Activated CD8-positive, alpha-beta memory T cell treated with anti-CD3 and anti-CD28 coated beads, Interleukin-2, amount 10 ng/mL, durations not matched to agents 7 days and 5 days (primary cell): ENCODE results near the gene SLCO2A1. TPM values are rescaled to one million over a fixed set of nuclear protein-coding genes. Genes with fewer than 3 reads are reported as not detected.

Experiments used
- ATAC-seq: fragments of 150-1000 bp; cut with Tn5 transposase; one replicate; pipeline ENCODE4 v1.10.0; 2021; ENCODE audit warnings: moderate library complexity
- CTCF ChIA-PET: fragments of 350-600 bp; sonication (Branson Sonifier 250); formaldehyde crosslinking; loops from one replicate; lab custom pipeline; 2021; ENCODE audit warnings: antibody characterized with exemption; lab: Charles Lee
- DNase-seq: peaks from one replicate; pipeline ENCODE4 v3.0.0-alpha.2; 2020
- H3K27ac Mint-ChIP-seq: one replicate; pipeline ENCODE4 v1.8.0; 2021; ENCODE audit warnings: mild to moderate bottlenecking, mixed read lengths
- H3K27me3 Mint-ChIP-seq: one replicate; pipeline ENCODE4 v1.8.0; 2021; ENCODE audit warnings: mixed read lengths
- H3K36me3 Mint-ChIP-seq: one replicate; pipeline ENCODE4 v1.8.0; 2021; ENCODE audit warnings: mild to moderate bottlenecking, mixed read lengths
- H3K4me1 Mint-ChIP-seq: one replicate; pipeline ENCODE4 v1.8.0; 2021; ENCODE audit warnings: mixed read lengths
- H3K4me3 Mint-ChIP-seq: one replicate; pipeline ENCODE4 v1.8.0; 2021; ENCODE audit warnings: mild to moderate bottlenecking, moderate library complexity, mixed read lengths
- H3K9me3 Mint-ChIP-seq: one replicate; pipeline ENCODE4 v1.8.0; 2022; ENCODE audit warnings: low read depth, mixed read lengths
- total RNA-seq, 2 experiments: library from RNA; stranded (reverse); gene quantifications; one replicate each; pipeline ENCODE4 v1.2.3, GENCODE V29; 2021

Gene SLCO2A1
- total RNA-seq, 2 experiments from 2014 or later = not detected

GRCh38 chr3:133983576-133984560, 45.9 kb downstream of the SLCO2A1 start:
- H3K4me3 Mint-ChIP-seq = no peak overlapping the region
- no peaks in the 10 kb centered on the region for H3K4me1 Mint-ChIP-seq
- peaks cover 25% of the 10 kb centered on the region for H3K27me3 Mint-ChIP-seq
- DNase-seq (no peak), ATAC-seq (no peak)
- H3K36me3 Mint-ChIP-seq = no peaks in the 10 kb centered on the region
- CTCF ChIA-PET = no interaction called here
- H3K9me3 Mint-ChIP-seq = no peaks in the 10 kb centered on the region
- H3K27ac Mint-ChIP-seq = no peak overlapping the region

GRCh38 chr3:133983126-133983525, 46.6 kb downstream of the SLCO2A1 start:
- ATAC-seq = no peak
- H3K27ac Mint-ChIP-seq = no peak overlapping the region
- DNase-seq = no peak
- H3K4me3 Mint-ChIP-seq = no peak overlapping the region
- H3K4me1 Mint-ChIP-seq = no peaks in the 10 kb centered on the region
- no peaks in the 10 kb centered on the region for H3K36me3 Mint-ChIP-seq
- CTCF ChIA-PET = no interaction called here
- H3K9me3 Mint-ChIP-seq = no peaks in the 10 kb centered on the region
- H3K27me3 Mint-ChIP-seq = peaks cover 25% of the 10 kb centered on the region

- Mint-ChIP-seq H3K27ac (no peak overlapping the region), H3K27me3 (peaks cover 13% of the 10 kb centered on the region), H3K4me3 (no peak overlapping the region), H3K36me3 (no peaks in the 10 kb centered on the region), H3K9me3 (no peaks in the 10 kb centered on the region), H3K4me1 (no peaks in the 10 kb centered on the region)
- no peak for ATAC-seq
- DNase-seq = no peak
- CTCF ChIA-PET = no interaction called here
Measured at GRCh38 chr3:133980550-133980949, 49.2 kb downstream of the SLCO2A1 start.

GRCh38 chr3:133980035-133980434, 49.7 kb downstream of the SLCO2A1 start:
- peaks cover 12% of the 10 kb centered on the region for H3K27me3 Mint-ChIP-seq
- H3K36me3 Mint-ChIP-seq = no peaks in the 10 kb centered on the region
- no peak for ATAC-seq
- H3K9me3 Mint-ChIP-seq = no peaks in the 10 kb centered on the region
- H3K4me3 Mint-ChIP-seq = no peak overlapping the region
- no peak for DNase-seq
- H3K27ac Mint-ChIP-seq = no peak overlapping the region
- CTCF ChIA-PET = no interaction called here
- no peaks in the 10 kb centered on the region for H3K4me1 Mint-ChIP-seq

DNA sequence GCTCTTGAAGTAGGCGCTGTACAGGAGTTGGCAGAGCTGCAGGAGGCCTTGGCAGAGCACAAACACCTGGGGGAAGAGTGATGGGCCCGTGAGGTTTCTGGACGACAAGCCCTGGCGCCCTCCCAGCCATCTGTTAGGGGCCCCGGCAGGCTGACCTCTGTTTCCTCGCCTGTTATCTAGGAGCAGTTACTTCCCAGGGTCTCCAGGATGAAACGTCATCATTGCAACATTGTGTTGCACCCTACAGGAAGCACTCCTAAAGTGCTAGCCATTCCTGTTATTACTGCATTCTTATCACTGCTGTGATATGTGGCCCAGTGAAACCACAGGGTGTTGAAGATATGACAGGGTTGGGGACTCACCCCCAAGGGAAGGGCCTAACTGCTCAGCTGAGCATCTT, 50.2 kb downstream of the SLCO2A1 start:
- Mint-ChIP-seq H3K36me3 (no peaks in the 10 kb centered on the region), H3K9me3 (no peaks in the 10 kb centered on the region), H3K27me3 (peaks cover 11% of the 10 kb centered on the region), H3K4me1 (no peaks in the 10 kb centered on the region), H3K27ac (no peak overlapping the region), H3K4me3 (no peak overlapping the region)
- CTCF ChIA-PET = no interaction called here
- ATAC-seq (no peak), DNase-seq (no peak)

DNA sequence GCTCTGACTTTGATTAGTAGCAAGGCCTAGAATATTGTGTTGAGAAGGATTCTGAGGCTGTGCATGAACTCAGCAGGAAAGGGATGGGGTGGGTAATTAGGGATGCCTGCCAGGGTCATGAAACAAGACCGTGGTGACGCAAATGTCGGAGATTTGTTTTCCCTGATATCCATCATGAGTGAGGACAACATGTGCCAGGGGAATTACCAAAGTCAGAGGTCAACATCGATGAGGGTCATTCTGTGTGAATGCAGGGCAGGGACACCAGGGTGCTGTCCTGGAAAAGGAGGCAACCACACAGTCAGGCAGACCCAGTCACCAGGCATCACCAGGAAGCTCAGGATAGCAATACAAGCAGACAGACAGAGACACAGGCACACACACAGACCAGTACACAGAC, 52.2 kb downstream of the SLCO2A1 start:
- ATAC-seq (no peak), DNase-seq (no peak)
- Mint-ChIP-seq H3K4me1 (no peaks in the 10 kb centered on the region), H3K27ac (no peak overlapping the region), H3K4me3 (no peak overlapping the region), H3K36me3 (no peaks in the 10 kb centered on the region), H3K9me3 (no peaks in the 10 kb centered on the region), H3K27me3 (peaks cover 15% of the 10 kb centered on the region)
- CTCF ChIA-PET = no interaction called here

DNA sequence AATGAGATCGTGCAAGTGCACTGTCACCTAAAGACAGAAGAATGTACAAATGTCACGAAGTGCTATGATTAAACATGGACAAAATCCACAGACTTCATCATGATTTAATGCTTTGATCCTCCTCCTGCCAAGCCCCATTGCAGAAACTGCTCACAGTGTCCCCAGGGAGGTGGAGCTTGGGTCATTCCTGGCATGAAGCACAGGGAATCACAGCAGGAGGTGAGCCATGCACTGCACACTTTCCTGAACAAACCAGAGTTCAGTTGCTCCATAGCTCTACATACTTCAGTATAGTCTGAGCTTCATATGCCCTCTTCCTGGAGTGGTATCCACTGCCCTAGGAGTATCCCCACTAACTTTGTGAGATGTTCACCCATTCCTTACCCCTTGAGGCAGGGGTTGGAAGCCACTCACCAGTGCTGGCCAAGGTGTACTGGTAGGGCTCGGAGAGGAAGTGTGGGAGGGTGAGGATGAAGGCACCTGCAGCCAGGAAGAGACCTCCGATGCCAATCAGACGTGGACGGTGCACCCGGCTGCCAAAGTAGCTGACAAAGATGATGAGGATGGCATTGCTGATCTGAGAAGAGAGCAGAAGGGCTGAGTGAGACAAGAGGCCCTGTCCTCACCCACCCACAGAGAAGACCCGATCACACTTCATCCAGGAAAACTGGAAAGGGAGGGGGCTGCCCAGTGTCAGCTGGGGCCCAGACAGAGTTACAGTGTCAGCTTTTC, 56.3 kb downstream of the SLCO2A1 start:
- CTCF ChIA-PET = no interaction called here
- DNase-seq (no peak), ATAC-seq (no peak)
- Mint-ChIP-seq H3K4me3 (no peak overlapping the region), H3K27me3 (peaks cover 15% of the 10 kb centered on the region), H3K9me3 (no peaks in the 10 kb centered on the region), H3K36me3 (no peaks in the 10 kb centered on the region), H3K27ac (no peak overlapping the region), H3K4me1 (no peaks in the 10 kb centered on the region)

- no peak for DNase-seq
- H3K27me3 Mint-ChIP-seq = peaks cover 15% of the 10 kb centered on the region
- no peaks in the 10 kb centered on the region for H3K9me3 Mint-ChIP-seq
- no peak for ATAC-seq
- H3K4me1 Mint-ChIP-seq = no peaks in the 10 kb centered on the region
- H3K27ac Mint-ChIP-seq = no peak overlapping the region
- CTCF ChIA-PET = no interaction called here
- H3K36me3 Mint-ChIP-seq = no peaks in the 10 kb centered on the region
- H3K4me3 Mint-ChIP-seq = no peak overlapping the region
Measured at GRCh38 chr3:133972156-133972555, 57.6 kb downstream of the SLCO2A1 start.

- H3K27me3 Mint-ChIP-seq = peaks cover 15% of the 10 kb centered on the region
- no peak overlapping the region for H3K4me3 Mint-ChIP-seq
- CTCF ChIA-PET = no interaction called here
- no peaks in the 10 kb centered on the region for H3K4me1 Mint-ChIP-seq
- H3K9me3 Mint-ChIP-seq = no peaks in the 10 kb centered on the region
- ATAC-seq (no peak), DNase-seq (no peak)
- H3K36me3 Mint-ChIP-seq = no peaks in the 10 kb centered on the region
- H3K27ac Mint-ChIP-seq = no peak overlapping the region
Measured at GRCh38 chr3:133970916-133971315, 58.8 kb downstream of the SLCO2A1 start.

DNA sequence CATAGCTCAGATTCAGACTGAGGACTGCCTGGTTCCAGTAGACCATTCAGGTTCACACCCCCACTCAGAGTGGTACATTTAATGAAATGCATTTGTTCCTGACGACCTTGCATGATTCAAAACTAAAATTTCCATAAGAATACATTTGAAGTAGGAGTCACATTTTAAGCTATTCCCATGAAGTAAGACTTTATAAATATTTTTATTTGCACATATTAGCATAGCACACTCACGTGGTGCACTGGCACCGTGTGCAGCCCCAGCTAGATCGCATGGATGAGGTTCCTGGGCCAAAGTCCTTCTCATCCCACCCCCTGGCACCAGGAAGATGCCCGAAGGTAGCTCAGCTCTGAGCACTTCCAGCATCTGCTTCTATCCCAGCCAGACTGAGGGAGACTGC, 59.4 kb downstream of the SLCO2A1 start:
- Mint-ChIP-seq H3K27me3 (peaks cover 13% of the 10 kb centered on the region), H3K9me3 (no peaks in the 10 kb centered on the region), H3K4me3 (no peak overlapping the region), H3K27ac (no peak overlapping the region), H3K36me3 (no peaks in the 10 kb centered on the region), H3K4me1 (no peaks in the 10 kb centered on the region)
- CTCF ChIA-PET = no interaction called here
- DNase-seq = no peak
- no peak for ATAC-seq

GRCh38 chr3:133967992-133968892, 61.5 kb downstream of the SLCO2A1 start:
- Mint-ChIP-seq H3K9me3 (no peaks in the 10 kb centered on the region), H3K27ac (no peak overlapping the region), H3K4me1 (no peaks in the 10 kb centered on the region), H3K27me3 (peaks cover 9% of the 10 kb centered on the region), H3K4me3 (no peak overlapping the region), H3K36me3 (no peaks in the 10 kb centered on the region)
- CTCF ChIA-PET = no interaction called here
- ATAC-seq (no peak), DNase-seq (no peak)

GRCh38 chr3:133966954-133967353, 62.8 kb downstream of the SLCO2A1 start:
- Mint-ChIP-seq H3K27me3 (no peaks in the 10 kb centered on the region), H3K36me3 (no peaks in the 10 kb centered on the region), H3K4me1 (no peaks in the 10 kb centered on the region), H3K27ac (no peak overlapping the region), H3K9me3 (no peaks in the 10 kb centered on the region), H3K4me3 (no peak overlapping the region)
- CTCF ChIA-PET = no interaction called here
- ATAC-seq (no peak), DNase-seq (no peak)

DNA sequence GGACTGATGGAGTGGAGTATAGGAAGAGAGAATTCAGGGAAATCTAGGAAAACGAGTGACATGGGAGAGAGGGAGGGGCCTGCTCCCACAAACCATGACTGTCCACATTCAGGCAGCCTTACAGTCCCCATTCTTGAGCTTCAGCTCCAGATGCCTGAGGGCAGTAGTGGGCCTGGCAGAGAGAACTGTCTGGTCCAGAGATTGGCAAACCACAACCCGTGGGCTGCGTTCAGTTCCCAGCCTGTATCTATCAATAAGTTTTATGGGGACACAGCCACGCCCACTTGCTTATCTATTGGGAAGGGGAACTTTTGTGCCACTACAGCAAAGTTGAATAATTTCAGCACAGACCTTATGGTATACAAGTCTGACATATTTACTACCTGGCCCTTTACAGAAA, 63.8 kb downstream of the SLCO2A1 start:
- H3K27me3 Mint-ChIP-seq = no peaks in the 10 kb centered on the region
- ATAC-seq (no peak), DNase-seq (no peak)
- no peaks in the 10 kb centered on the region for H3K9me3 Mint-ChIP-seq
- H3K4me3 Mint-ChIP-seq = no peak overlapping the region
- no peaks in the 10 kb centered on the region for H3K36me3 Mint-ChIP-seq
- CTCF ChIA-PET = no interaction called here
- H3K27ac Mint-ChIP-seq = no peak overlapping the region
- H3K4me1 Mint-ChIP-seq = no peaks in the 10 kb centered on the region
